Thoracic aorta endothelial cell (primary cell): ENCODE results near the gene ALOX12. TPM values are rescaled to one million over a fixed set of nuclear protein-coding genes. Genes with fewer than 3 reads are reported as not detected.

Experiments
- small RNA-seq: library from RNA; depleted of rRNA; stranded (forward); fragments of <200 nt; gene quantifications from one replicate; pipeline ENCODE3, GENCODE V24; 2012
- total RNA-seq: library from RNA; depleted of rRNA; stranded (reverse); fragments of >200 nt; gene quantifications from 2 replicates; pipeline ENCODE4 v1.2.3, GENCODE V29; 2012

ALOX12 gene, protein sequence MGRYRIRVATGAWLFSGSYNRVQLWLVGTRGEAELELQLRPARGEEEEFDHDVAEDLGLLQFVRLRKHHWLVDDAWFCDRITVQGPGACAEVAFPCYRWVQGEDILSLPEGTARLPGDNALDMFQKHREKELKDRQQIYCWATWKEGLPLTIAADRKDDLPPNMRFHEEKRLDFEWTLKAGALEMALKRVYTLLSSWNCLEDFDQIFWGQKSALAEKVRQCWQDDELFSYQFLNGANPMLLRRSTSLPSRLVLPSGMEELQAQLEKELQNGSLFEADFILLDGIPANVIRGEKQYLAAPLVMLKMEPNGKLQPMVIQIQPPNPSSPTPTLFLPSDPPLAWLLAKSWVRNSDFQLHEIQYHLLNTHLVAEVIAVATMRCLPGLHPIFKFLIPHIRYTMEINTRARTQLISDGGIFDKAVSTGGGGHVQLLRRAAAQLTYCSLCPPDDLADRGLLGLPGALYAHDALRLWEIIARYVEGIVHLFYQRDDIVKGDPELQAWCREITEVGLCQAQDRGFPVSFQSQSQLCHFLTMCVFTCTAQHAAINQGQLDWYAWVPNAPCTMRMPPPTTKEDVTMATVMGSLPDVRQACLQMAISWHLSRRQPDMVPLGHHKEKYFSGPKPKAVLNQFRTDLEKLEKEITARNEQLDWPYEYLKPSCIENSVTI
- total RNA-seq = not detected in 2 replicates

DNA sequence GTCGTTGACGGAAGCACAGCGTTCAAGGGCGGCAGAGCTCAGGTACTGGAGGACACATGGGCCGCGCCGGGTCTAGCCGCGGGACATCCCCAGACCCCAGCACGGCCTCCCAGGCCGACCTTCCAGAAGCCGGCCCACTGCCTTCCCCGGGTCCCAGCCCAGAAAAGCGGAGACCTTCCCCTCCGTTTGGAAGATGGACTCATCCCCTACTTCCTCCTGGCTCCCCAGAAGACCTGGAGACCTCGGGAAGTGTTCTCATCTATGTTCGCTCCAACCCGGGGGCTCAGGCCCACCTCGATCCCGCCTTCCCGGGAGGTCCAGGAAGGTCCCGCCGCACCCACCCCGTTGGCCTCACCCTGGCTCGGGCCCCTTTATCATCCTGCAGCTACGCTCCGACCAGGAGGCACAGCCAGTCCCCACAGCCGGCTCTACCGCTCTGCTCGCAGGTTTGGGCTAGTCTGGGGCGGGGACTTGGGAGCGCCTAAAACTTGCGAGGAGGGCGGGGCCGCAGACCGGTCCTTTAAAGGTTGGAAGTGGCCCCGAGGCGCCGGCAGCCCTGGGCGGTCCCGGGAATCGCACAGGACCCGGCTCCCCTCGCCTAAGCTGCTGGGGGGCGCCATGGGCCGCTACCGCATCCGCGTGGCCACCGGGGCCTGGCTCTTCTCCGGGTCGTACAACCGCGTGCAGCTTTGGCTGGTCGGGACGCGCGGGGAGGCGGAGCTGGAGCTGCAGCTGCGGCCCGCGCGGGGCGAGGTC lies at the start of gene ALOX12:
Gene ALOX12, plus strand, starts transcription at position 550 of the 756 bp plus-strand sequence. Its CDS starts 69 bp downstream, at position 619.

DNA sequence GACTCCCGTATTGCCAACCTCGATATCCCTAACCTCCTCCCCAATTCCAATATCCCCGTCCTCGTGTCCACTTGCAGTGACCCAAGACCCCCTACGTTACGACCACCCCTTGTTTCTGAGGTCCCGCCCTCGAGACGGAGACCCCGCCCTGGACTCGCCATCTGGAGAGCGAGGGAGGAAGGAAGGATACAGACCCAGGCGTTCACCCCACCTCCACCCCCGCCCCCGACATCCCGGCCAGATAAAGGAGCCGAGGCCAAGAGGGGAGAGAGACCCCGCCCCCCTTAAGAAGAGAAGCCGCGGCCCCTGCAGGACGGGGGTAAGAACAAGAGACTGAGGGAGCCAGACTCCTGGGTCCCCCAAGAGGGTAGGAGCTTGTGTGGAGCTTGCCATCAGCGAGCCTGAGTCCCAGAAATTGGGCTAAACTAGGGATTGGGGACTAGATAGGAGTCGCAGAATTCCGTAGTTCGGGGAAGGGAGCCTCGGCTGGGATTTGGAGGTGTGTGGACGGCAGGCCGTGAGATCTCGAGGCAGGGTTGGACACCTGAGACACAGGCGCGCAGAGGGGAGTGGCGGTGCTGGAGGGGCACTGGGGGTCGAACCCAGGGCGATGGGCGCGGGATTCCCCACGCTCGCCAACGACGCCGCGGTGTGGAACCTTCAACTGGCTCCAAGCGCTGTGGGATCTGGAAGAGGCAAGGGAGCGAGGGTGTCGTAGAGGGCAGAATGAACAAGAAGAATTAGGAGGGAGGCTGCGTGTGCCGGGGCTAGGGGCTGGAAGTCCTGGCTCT lies 27.1 kb downstream of the ALOX12 start, which contains the start of gene BCL6B:
Gene BCL6B, plus strand, starts transcription at position 270 of the 791 bp plus-strand sequence. CDS start 622 bp downstream, outside the sequence.

DNA sequence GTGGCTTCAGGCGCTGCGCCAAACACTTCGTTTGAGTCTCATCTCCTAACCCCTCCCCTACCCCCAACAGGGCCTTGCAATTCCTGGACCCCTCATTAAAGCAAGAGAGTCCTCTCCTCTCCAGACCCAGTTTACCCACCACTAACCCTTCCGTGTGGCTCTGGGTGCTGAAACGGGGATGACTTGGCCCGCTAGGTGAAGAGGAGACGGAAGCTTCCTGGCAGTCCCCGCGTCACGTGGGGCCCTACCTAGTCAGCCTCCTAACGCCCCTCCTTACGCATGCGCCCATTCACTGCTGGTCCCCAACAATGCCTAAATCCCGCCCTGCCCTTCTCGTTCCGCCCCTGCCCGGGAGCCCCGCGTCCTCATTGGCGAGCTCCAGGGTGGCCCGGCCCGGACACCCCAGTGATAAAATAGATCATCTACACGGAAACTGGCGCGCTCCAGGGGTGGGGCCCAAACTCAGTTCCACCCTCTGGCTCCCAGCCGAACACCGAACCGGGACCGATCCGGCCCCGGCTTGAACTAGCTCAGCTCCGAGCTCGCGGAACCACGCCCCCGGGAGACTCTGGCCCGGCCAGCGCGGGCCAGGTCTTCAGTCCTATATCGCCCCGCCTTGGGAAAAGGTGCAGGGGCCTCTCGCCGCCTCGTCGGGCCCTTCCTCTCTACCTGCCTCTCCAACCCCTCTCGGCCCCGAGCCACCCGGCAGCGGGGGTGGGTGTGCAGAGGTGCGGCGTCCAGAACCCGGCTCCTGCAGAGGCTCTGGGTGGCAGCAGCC lies 39.9 kb downstream of the ALOX12 start, which contains the start of gene SLC16A13:
Gene SLC16A13, plus strand, starts transcription at position 425 of the 778 bp plus-strand sequence. CDS start 368 bp downstream, outside the sequence.

DNA sequence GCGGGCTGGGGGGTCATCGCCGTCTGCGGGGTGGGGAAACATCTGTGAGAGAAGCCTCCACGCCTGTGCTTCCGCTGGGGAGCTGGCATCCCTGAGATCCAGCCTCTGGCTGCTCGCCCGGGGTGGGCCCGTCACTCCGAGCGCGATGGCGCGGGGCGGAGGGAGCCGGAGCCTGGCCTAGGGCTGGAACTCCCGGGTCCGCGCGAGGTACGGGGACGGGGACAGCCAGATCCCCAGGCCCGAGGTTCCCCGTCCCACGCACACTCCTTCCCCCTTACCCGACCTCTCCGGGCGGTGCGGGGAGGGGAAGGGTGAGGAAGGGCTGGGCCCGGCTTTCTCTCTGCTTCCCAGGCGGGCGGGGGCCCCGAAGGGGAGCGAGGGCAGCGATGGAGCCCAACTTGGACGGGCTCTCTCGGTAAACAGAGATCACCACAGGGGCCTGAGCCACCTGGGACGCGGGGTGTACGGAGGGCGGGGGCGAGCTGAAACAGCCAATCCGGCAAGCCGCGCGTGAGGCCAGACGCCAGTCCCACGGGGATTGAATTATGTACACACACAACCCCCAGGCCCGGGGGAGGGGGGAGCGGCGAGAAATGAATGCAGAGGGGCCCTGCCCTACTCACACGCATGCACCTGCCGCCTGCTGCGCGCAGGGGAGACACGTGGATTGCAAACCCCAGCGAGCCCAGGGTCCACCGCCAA lies 47.8 kb downstream of the ALOX12 start, which contains the start of gene SLC16A11:
Gene SLC16A11, minus strand, starts transcription at position 596 of the 702 bp plus-strand sequence. Its CDS starts 579 bp downstream, at position 17.

Small RNA genes lying within 50 kb of the gene (small RNA-seq; reads per million reads assigned to genes)
- 0.49 reads per million for gene AC120057.1

Other genes with a start within 250 kb of the ALOX12 start
- gene XAF1, start 240.0 kb upstream of the ALOX12 start, total RNA-seq = 12.8 and 19.9 TPM in 2 replicates
- 0.93 and 2.9 TPM in 2 replicates for gene FBXO39, start 219.8 kb upstream of the ALOX12 start, total RNA-seq
- gene TEKT1, start 164.3 kb upstream of the ALOX12 start, total RNA-seq = not detected in 2 replicates
- gene RNASEK, start 16.6 kb downstream of the ALOX12 start, total RNA-seq = 43.6 and 68.1 TPM in 2 replicates
- gene BCL6B, start 27.0 kb downstream of the ALOX12 start, total RNA-seq = 86.7 and 109 TPM in 2 replicates
- gene SLC16A13, start 40.0 kb downstream of the ALOX12 start, total RNA-seq = 2.5 and 3.0 TPM in 2 replicates
- gene SLC16A11, start 48.0 kb downstream of the ALOX12 start, total RNA-seq = 0.36 and 0.66 TPM in 2 replicates
- not detected in 2 replicates for gene CLEC10A, start 84.2 kb downstream of the ALOX12 start, total RNA-seq
- not detected in 2 replicates for gene ASGR2, start 118.8 kb downstream of the ALOX12 start, total RNA-seq
- 5.8 and 9.7 TPM in 2 replicates for gene ASGR1, start 183.3 kb downstream of the ALOX12 start, total RNA-seq
- 13.2 and 14.8 TPM in 2 replicates for gene DLG4, start 223.8 kb downstream of the ALOX12 start, total RNA-seq
- gene ACADVL, start 223.9 kb downstream of the ALOX12 start, total RNA-seq = 164 and 181 TPM in 2 replicates
- 39.8 and 51.8 TPM in 2 replicates for gene DVL2, start 238.5 kb downstream of the ALOX12 start, total RNA-seq
- 38.1 and 38.3 TPM in 2 replicates for gene PHF23, start 243.4 kb downstream of the ALOX12 start, total RNA-seq
- 206 and 343 TPM in 2 replicates for gene GABARAP, start 246.4 kb downstream of the ALOX12 start, total RNA-seq